ENCODE measurements around the gene SH3RF1.

- TF ChIP-seq CTCF (conservative IDR thresholded peaks at IDR 0.05 in 1 of 2, IDR thresholded peaks at IDR 0.05 in 1 of 2; ENCODE audit: extremely low read depth in 1 of 2, insufficient read depth in 1 of 2, low read depth in 1 of 2, low read length in 2 of 2) (no peak), EZH2 (IDR thresholded peaks at IDR 0.05; ENCODE audit: borderline replicate concordance, low read length) (no peak)
Observed at GRCh38 chr4:169205075-169205743, 65.5 kb downstream of the SH3RF1 start.
